Cardiac septum (tissue), 1 donor: ENCODE measurements around the gene SLC4A3. TPM values are rescaled to one million over a fixed set of nuclear protein-coding genes. Genes with fewer than 3 reads are reported as not detected.
"Not testable (repeated sequence)": the region's sequence is repeated elsewhere in the genome, so short reads cannot be mapped to it uniquely, and the experiment has no call there.

Experiments
- DNase-seq: peaks from one replicate; pipeline ENCODE4 v3.0.0-alpha.2; 2020; ENCODE audit warnings: low spot score
- intact Hi-C: fragments of 100-400 bp; cut with DNase I; formaldehyde crosslinking; loops from one replicate; pipeline ENCODE4 v1.14.0; 2022
- total RNA-seq: library from RNA; stranded (reverse); fragmentation: NEBNext Ultra II Directional; extraction: Animal tissue kit (Norgen Biotek cat#: 25700); gene quantifications from one replicate; pipeline ENCODE4 v1.2.1, GENCODE V29; 2021
- donor health status: DM: no; HTN: no; CAD: no.

Gene SLC4A3
- total RNA-seq, 1 donor from 2014 or later: 396 TPM

DNA sequence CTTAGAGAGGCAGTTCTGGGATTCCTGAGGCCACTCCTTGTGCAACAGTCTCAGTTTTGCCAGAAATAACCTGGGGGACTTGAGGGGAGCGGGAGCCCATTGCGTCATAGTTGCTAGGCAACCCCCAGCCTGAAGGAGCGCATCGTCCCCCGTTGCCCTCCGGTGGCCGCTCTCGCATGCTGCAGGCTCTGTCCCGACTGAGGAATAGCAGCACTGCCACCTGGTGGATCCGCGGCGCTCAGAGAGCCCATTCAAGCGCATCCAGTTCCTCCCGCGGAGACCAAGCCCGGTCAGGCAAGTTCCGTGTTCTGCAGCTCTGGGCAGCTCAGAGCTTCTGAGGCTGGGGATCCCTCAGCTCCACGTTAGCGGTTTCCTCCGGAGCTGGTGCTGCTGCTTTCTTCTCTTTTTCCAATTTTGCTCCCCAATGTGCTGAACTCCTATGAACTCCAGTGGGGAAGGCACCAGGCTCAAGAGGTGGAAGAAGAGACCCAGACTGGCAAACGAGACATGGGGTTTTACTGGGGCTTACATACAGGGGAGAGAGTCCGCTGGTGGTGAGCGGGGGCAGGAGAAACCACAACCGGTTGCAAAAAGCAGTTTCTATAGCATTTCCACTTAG, 15.1 kb downstream of the SLC4A3 start:
- peak; percentile 97 for DNase-seq
- intact Hi-C loops: loop anchor here (1.0 kb wide), 1 partner anchor 99 kb away; the partner anchor contains the start of gene CHPF

DNA sequence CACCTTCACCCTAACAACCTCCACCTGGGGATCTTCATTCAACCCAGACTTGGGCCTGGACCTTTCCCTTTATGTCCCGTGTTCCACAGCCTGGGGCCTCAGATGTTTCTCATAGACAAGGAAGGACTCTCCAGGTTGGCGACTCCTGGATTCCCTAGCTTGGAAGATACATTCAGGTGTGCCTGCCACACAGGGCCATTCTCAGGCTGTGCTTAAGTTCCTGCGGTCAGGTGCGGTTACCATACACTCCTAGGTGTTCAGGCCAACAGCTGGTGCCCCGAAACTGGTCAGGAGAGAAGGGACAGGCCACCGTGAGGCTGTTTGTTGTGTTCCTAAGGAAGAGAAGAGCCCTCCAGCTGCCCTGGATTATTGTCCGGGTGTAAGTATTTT, 15.6 kb downstream of the SLC4A3 start:
- DNase-seq: no peak

DNA sequence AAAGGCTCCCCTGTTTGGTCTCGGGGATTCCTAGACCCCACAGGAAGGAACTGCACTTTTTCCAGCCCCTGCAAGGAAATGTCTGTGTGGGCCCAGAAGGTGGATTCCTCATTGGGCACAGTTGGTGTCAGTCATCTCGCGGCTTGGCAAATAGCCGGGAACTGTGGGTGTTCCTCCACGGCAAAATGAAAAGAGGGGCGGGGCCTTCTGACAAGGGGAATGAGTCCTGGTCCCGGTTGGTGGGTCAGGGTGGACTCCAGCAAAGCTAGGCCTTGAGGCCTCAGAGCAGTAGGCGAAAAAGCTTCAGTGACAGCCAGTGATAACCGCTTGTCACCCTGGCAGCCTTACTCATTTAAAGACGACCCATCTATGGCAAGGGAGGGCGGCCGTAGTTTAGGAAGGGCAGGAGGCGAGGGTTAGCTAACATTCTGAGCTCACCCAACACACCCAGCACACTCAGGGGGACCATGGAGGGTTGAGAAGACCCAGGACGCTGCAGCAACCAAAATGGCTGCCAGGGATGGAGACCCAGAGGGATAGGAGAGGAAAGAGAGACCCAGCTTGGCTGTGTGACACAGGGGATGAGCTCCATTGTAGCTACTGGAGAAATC, 16.5 kb downstream of the SLC4A3 start:
- DNase-seq: peak; percentile 74
- intact Hi-C loops: loop anchor here (2.0 kb wide), 2 partner anchors 13 to 45 kb away; no protein-coding TSS in a partner anchor

More for the DNA sequence above, 15.6 kb downstream of the SLC4A3 start:
- intact Hi-C loops: no loop called here

DNA sequence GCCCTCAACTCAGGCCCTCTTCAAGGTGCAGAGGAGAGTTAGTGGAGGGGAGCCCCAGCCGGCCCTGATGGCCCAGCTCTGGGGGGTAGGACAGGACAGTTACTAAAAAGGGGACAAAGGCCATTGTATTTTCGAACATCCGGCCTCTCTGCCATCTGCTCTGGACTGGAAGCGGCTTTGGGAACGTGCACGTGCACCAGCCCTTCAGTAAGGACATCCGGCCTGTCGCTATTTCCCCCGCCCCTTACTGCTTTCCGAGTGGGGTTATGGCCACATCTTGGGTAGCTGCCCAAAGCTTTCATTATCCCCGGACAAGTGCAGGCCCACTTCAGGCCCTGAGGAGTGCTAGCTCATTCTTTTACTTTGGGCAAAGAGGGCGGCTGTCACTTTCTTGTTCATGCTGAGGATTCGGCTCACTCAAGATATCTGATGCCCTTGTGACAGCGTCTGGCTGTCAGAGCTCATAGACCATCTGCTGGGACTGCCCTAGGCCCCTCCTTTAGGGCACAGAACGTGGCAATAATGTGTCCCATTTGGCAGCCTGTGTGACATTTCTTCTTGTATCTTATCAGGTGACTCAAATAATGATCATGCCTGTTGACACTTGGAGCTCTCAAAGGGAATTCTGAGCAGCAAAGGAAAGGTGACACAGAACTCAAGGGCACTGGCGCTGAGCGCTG, 17.5 kb downstream of the SLC4A3 start:
- DNase-seq: peak; percentile 73
- intact Hi-C loops: loop anchor here (1.0 to 2.0 kb wide), 3 partner anchors 14 to 75 kb away; no protein-coding TSS in a partner anchor

- intact Hi-C loops: loop anchor here (1.0 to 2.0 kb wide), 3 partner anchors 15 to 76 kb away; no protein-coding TSS in a partner anchor
- peak; percentile 68 for DNase-seq
These were observed 18.4 kb downstream of the SLC4A3 start for GRCh38 chr2:219645631-219646527.

- peak; percentile 17 for DNase-seq
- intact Hi-C loops: no loop called here
These were observed 20.7 kb downstream of the SLC4A3 start for GRCh38 chr2:219648176-219648575.

DNA sequence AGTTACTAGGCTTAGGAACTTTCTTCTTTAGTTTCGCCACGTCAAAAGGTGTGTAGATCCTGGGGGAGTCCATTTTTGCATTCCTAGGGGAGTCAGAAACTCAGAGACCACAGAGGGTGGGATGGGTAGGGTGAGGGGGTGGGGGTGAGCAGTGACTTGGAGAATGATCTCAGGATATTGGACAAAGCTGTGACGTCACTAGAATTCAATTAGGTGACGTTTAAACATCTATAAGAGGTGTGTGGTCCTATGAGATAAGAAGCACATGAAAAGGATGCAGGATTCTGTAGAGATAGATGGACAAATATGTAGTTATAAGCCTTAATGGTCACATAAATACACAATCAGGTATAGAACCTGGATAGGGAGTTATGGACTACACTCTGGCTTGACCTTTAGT, 21.5 kb downstream of the SLC4A3 start:
- no peak for DNase-seq
- intact Hi-C loops: no loop called here

DNA sequence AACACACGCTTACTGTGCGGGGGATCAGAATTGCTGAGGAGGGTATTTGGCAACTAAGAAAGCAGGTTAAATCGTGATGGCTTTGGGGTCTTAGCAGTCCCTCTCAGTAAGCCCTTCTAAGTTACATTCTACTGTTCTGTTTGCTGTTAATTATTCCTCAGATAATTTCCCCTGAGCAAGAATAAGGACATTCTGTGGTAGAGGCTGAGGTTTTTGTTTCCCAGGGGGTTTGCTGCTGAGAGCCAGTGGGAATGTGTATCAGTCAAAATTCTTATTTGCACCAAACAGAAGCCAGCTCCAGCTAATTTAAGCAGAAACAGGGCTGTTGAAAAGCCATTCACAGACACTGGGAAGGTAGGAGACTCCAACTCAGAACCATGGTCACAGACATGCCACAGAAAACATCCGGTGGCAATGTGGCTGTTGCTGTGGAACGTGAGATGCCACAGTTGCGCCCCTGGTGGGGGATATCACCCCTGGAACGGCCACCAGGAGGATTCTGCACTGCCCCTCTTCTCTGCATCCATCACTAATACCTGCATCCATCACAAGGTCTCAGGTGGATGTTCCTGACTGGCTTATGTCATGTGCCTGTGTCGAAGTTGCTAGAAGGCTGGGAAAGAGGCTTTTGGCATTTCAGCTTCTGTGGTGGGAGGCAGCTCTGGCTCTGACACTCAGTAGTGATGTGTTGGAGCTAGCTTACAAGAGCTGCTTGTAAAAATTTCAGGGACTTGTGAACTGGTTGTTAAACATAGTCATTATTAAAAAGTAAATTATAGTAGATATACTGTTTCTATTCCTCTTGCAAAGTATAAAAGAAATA, 23.2 kb downstream of the SLC4A3 start:
- intact Hi-C loops: no loop called here
- peak; percentile 24 for DNase-seq

DNA sequence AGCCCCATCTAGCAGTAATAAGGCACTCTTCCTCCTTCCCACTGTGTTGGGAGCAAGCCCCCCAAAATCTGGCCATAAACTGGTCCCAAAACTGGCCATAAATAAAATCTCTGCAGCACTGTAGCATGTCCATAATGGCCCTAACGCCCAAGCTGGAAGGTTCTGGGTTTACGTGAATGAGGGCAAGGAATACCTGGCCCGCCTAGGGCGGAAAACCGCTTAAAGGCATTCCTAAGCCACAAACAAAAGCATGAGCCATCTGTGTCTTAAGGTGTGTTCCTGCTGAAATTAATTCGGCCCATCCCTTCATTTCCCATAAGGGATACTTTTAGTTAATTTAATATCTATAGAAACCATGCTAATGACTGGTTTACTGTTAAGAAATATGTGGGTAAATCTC, 24.2 kb downstream of the SLC4A3 start:
- DNase-seq: peak; percentile 70
- intact Hi-C loops: not testable (repeated sequence)

- intact Hi-C loops: no loop called here
- DNase-seq: no peak
These were observed 29.1 kb downstream of the SLC4A3 start for GRCh38 chr2:219656526-219656925.

- peak; percentile 4 for DNase-seq
- intact Hi-C loops: no loop called here
These were observed 30.9 kb downstream of the SLC4A3 start for GRCh38 chr2:219658196-219658846.

- peak; percentile 2 for DNase-seq
- intact Hi-C loops: no loop called here
These were observed 31.4 kb downstream of the SLC4A3 start for GRCh38 chr2:219658874-219659273.

DNA sequence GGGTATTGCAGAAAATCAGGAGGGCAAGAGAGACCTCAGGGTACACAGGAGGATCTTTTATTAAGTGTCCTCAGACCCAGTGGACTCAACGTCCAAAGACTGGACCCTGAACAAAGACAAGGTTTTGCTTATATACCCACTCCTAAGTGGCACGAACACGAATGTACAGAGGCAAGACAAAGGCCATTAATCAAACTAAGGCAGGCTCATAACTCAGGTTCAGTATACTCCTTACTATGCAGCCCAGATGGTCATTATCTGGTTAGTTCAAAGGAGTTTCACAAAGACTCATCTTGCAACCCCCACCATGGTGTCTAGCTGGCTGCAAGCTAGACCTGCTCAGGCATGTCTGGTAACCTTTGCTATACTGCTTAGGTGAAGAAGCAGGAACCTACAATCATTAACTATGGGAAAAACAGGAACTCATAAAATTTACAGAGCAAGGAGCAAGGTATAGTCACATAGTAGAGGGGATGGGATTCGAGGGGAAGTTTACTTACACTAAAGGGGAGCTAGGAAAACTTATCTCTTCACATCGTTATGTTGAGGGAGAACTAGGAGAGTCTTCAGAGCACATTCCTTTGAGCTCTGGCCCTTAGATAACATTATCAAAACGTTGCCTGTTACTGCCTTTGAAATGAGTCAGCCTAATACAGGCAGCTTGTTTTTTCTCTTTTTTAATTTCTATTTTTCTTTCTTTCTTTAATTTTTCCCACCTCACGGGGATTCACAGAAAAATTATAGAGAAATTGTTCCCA, 33.9 kb downstream of the SLC4A3 start:
- DNase-seq: peak; percentile 12
- intact Hi-C loops: no loop called here

GRCh38 chr2:219661955-219662395, 34.5 kb downstream of the SLC4A3 start:
- peak; percentile 9 for DNase-seq
- intact Hi-C loops: no loop called here

DNA sequence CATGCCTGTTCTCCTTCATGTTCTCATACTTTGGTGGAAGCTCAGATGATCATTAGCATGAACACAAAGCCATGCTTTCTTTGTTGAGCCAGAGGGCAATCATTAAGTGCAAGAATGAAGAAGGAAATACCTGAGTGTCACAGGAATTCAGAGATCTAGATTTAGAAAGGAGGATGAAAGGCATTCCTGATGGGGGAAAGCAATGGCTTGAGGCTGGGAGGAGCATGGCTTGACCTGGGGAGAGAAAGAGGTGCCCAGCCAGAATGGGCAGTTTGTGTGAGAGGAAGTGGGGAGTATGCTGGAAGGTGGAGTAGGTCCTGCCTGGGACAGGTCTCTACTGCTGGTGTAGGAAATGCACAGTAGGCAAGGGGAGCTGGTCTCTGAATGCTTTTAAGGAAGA, 35.1 kb downstream of the SLC4A3 start:
- intact Hi-C loops: no loop called here
- no peak for DNase-seq

GRCh38 chr2:219663116-219663762, 35.8 kb downstream of the SLC4A3 start:
- intact Hi-C loops: no loop called here
- no peak for DNase-seq

- intact Hi-C loops: no loop called here
- DNase-seq: no peak
These were observed 36.6 kb downstream of the SLC4A3 start for GRCh38 chr2:219664041-219664440.
